Neuronal stem cell (in vitro differentiated cells): ENCODE measurements around the gene THEMIS.

Experiments used
- DNase-seq: peaks from one replicate; pipeline ENCODE4 v3.0.0-alpha.2; 2013; ENCODE audit warnings: low spot score
- H2AFZ ChIP-seq: one replicate; pipeline ENCODE4 v1.6.1; 2013; ENCODE audit warnings: mild to moderate bottlenecking, low read length, inconsistent platforms
- H2AK5ac ChIP-seq: 2 replicates; pipeline ENCODE4 v1.6.1; 2013; ENCODE audit warnings: low read depth, mild to moderate bottlenecking, inconsistent platforms, low read length, moderate library complexity, mixed read lengths
- H2BK120ac ChIP-seq: 2 replicates; pipeline ENCODE4 v1.6.1; 2013; ENCODE audit warnings: low read depth, mild to moderate bottlenecking, inconsistent platforms, low read length, moderate library complexity, mixed read lengths
- H2BK12ac ChIP-seq: one replicate; pipeline ENCODE4 v1.6.1; 2013; ENCODE audit warnings: low read length, inconsistent platforms
- H2BK15ac ChIP-seq: 2 replicates; pipeline ENCODE4 v1.6.1; 2013; ENCODE audit warnings: mild to moderate bottlenecking, low read length, inconsistent platforms, mixed read lengths
- H2BK5ac ChIP-seq: one replicate; pipeline ENCODE4 v1.6.1; 2013; ENCODE audit warnings: inconsistent platforms, mild to moderate bottlenecking, low read length, moderate library complexity
- H3K14ac ChIP-seq: one replicate; pipeline ENCODE4 v1.6.1; 2013; ENCODE audit warnings: low read length, inconsistent platforms
- H3K18ac ChIP-seq: 2 replicates; pipeline ENCODE4 v1.6.1; 2013; ENCODE audit warnings: low read length, inconsistent platforms
- H3K23ac ChIP-seq: 2 replicates; pipeline ENCODE4 v1.6.1; 2013; ENCODE audit warnings: low read depth, mild to moderate bottlenecking, mixed read lengths, low read length, inconsistent platforms; ENCODE audit not compliant: poor library complexity
- H3K27ac ChIP-seq: replicated peaks from 3 replicates; pipeline ENCODE4 v1.5.1; 2013; ENCODE audit warnings: low read length, inconsistent platforms
- H3K27me3 ChIP-seq, 3 experiments: 2 replicates each; pipeline ENCODE4 v1.6.1; 2013; ENCODE audit warnings: low read length in 3 of 3, mild to moderate bottlenecking in 2 of 3, inconsistent platforms in 1 of 3, low read depth in 1 of 3, mixed read lengths in 1 of 3, moderate library complexity in 1 of 3; ENCODE audit not compliant: control insufficient read depth in 3 of 3, insufficient read depth in 3 of 3
- H3K36me3 ChIP-seq, 2 donors: replicated peaks in 1 of 2; 2 replicates each; pipeline ENCODE4 v1.6.1; 2013; ENCODE audit warnings: low read length in 2 of 2; ENCODE audit not compliant: control insufficient read depth in 2 of 2, insufficient read depth in 2 of 2
- H3K4ac ChIP-seq: 2 replicates; pipeline ENCODE4 v1.6.1; 2013; ENCODE audit warnings: inconsistent platforms, mild to moderate bottlenecking, low read length, moderate library complexity
- H3K4me1 ChIP-seq, 2 donors: 1 replicate in 1 of 2; 2 replicates in 1 of 2; pipeline ENCODE4 v1.6.1; 2013; ENCODE audit warnings: low read length in 2 of 2, low read depth in 1 of 2; ENCODE audit not compliant: control insufficient read depth in 2 of 2, insufficient read depth in 1 of 2
- H3K4me2 ChIP-seq: one replicate; pipeline ENCODE4 v1.6.1; 2013; ENCODE audit warnings: mild to moderate bottlenecking, low read length, inconsistent platforms; ENCODE audit not compliant: insufficient read depth, poor library complexity, severe bottlenecking
- H3K4me3 ChIP-seq, 2 donors: 2 replicates each; pipeline ENCODE4 v1.5.1; 2013; ENCODE audit warnings: low read length in 2 of 2, mild to moderate bottlenecking in 2 of 2, inconsistent platforms in 1 of 2, moderate library complexity in 1 of 2
- H3K79me1 ChIP-seq: one replicate; pipeline ENCODE4 v1.6.1; 2013; ENCODE audit warnings: low read depth, mild to moderate bottlenecking, inconsistent platforms, low read length, moderate library complexity
- H3K9ac ChIP-seq: one replicate; pipeline ENCODE4 v1.6.1; 2013; ENCODE audit warnings: mild to moderate bottlenecking, low read depth, low read length, inconsistent platforms; ENCODE audit not compliant: poor library complexity
- H3K9me3 ChIP-seq, 2 donors: replicated peaks in 1 of 2; 2 replicates each; pipeline versions ENCODE3 to v1.6.1; 2013; ENCODE audit warnings: low read length in 2 of 2, mild to moderate bottlenecking in 2 of 2, inconsistent platforms in 1 of 2, low read depth in 1 of 2, mixed read lengths in 1 of 2, moderate library complexity in 1 of 2; ENCODE audit not compliant: control insufficient read depth in 2 of 2, insufficient read depth in 1 of 2
- H4K8ac ChIP-seq: one replicate; pipeline ENCODE4 v1.6.1; 2013; ENCODE audit warnings: low read depth, mild to moderate bottlenecking, inconsistent platforms, low read length, moderate library complexity
- H4K91ac ChIP-seq: one replicate; pipeline ENCODE4 v1.6.1; 2013; ENCODE audit warnings: low read length, low read depth, mild to moderate bottlenecking, inconsistent platforms; ENCODE audit not compliant: poor library complexity
- WGBS, 2 donors: extraction: QIAGEN DNeasy Blood & Tissue Kit; methylation state at CpG; one replicate each; pipeline ENCODE4 v1.1.7; 2013; ENCODE audit warnings: missing lambda C conversion rate in 2 of 2, mixed read lengths in 1 of 2; ENCODE audit not compliant: insufficient read length in 2 of 2, insufficient replicate concordance in 1 of 2; ENCODE audit errors: extremely low coverage in 2 of 2; 5-methylcytosine and 5-hydroxymethylcytosine counted together

THEMIS gene

DNA sequence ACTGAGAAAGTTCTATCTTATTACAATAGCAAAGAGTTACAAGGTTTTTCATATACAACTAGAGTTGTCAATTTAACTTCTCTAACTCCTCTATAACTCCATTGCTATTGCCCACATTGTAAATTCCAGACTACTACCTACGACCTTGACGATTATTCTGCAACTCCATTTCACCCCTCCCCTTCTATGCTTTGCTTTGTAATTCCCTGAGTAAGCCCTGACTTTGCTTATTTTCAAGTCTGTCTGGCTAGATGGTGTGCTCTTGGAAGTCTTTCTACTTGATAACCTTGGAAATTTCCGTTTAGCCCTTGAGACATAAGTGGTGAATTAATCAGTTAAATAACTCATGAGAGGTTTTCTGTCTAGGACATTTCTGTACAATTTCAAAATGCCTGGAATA lies 162.4 kb downstream of the THEMIS start:
- Histone ChIP-seq H3K4ac (no peak overlapping the region), H3K79me1 (no peaks in the 10 kb centered on the region), H3K4me1 (no peaks in the 10 kb centered on the region), H2BK15ac (no peak overlapping the region), H3K9me3 (no peaks in the 10 kb centered on the region), H3K18ac (no peak overlapping the region), H4K8ac (no peak overlapping the region), H2BK120ac (no peak overlapping the region), H2AFZ (no peak overlapping the region), H3K36me3 (no peaks in the 10 kb centered on the region), H3K9ac (no peak overlapping the region), H3K27me3 (no peaks in the 10 kb centered on the region), H3K4me2 (no peak overlapping the region), H2BK5ac (no peak overlapping the region), H2AK5ac (no peak overlapping the region), H3K14ac (no peak overlapping the region), H3K27ac (no peak overlapping the region), H3K4me3 (no peak overlapping the region), H4K91ac (no peak overlapping the region), H3K23ac (no peak overlapping the region), H2BK12ac (no peak overlapping the region)
- no CpG with 5 or more reads among the region's 3 CpGs for WGBS, 2 donors
- no peak for DNase-seq

DNA sequence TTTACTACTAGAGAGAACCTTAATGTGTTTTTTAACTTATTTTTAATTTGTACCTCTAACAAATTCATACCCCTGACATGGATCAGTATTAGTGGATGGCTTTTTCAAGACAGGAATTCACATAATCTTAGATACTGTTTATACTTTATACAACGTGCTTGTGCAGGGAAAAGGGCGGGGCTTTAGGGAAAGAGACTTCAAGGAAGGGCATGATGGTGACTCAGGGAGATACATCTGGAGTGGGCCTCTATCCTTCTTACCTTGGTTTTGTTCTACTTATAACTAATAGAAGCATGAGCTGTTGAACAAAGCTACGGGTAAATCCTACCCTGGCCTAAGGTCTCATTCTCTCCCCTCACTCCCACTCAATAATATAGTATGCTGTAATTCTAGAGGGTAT lies 163.1 kb downstream of the THEMIS start:
- Histone ChIP-seq H3K18ac (no peak overlapping the region), H2AFZ (no peak overlapping the region), H3K36me3 (no peaks in the 10 kb centered on the region), H4K91ac (no peak overlapping the region), H3K79me1 (no peaks in the 10 kb centered on the region), H2BK15ac (no peak overlapping the region), H3K9me3 (no peaks in the 10 kb centered on the region), H3K4me3 (no peak overlapping the region), H3K4me2 (no peak overlapping the region), H3K4me1 (no peaks in the 10 kb centered on the region), H4K8ac (no peak overlapping the region), H2BK120ac (no peak overlapping the region), H2BK5ac (no peak overlapping the region), H3K14ac (no peak overlapping the region), H3K23ac (no peak overlapping the region), H3K27ac (no peak overlapping the region), H3K4ac (no peak overlapping the region), H3K27me3 (no peaks in the 10 kb centered on the region), H2AK5ac (no peak overlapping the region), H3K9ac (no peak overlapping the region), H2BK12ac (no peak overlapping the region)
- WGBS, 2 donors, result no CpG with 5 or more reads among the region's 3 CpGs
- DNase-seq, result no peak

DNA sequence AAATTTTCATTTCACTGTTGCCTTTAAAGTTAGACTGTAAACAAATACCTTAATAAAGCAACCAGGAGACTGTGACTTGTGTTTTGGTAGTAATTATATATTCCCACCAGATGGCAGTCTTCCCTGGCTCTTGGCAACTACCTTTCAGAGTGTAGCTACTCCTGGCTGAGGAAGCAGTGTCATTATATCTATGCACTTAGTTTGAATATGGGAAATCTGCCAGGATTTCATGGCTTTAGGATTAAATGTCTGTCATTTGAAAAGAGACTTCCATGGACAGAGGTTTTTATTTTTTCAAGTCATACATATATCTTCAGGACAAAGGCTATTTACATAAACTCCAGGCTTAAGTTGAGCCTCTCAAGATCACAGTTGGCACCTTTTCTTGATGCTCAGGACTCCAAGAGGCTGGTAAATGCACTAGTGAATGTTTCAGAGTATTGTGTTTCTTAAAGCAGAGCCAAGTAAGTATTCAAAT lies 163.8 kb downstream of the THEMIS start:
- H3K79me1 ChIP-seq, result no peaks in the 10 kb centered on the region
- no peaks in the 10 kb centered on the region for H3K36me3 ChIP-seq
- no peak overlapping the region for H3K18ac ChIP-seq
- no peak overlapping the region for H3K23ac ChIP-seq
- no peak overlapping the region for H3K14ac ChIP-seq
- H3K9ac ChIP-seq, result no peak overlapping the region
- no peaks in the 10 kb centered on the region for H3K4me1 ChIP-seq
- H3K27ac ChIP-seq, result no peak overlapping the region
- H2BK12ac ChIP-seq, result no peak overlapping the region
- no peaks in the 10 kb centered on the region for H3K9me3 ChIP-seq
- H2AK5ac ChIP-seq, result no peak overlapping the region
- H3K4me2 ChIP-seq, result no peak overlapping the region
- H3K4ac ChIP-seq, result no peak overlapping the region
- no peaks in the 10 kb centered on the region for H3K27me3 ChIP-seq
- H4K8ac ChIP-seq, result no peak overlapping the region
- H2BK120ac ChIP-seq, result no peak overlapping the region
- H4K91ac ChIP-seq, result no peak overlapping the region
- no peak overlapping the region for H2BK5ac ChIP-seq
- no peak overlapping the region for H2BK15ac ChIP-seq
- H3K4me3 ChIP-seq, result no peak overlapping the region
- no peak overlapping the region for H2AFZ ChIP-seq
- peak; percentile 43 for DNase-seq

DNA sequence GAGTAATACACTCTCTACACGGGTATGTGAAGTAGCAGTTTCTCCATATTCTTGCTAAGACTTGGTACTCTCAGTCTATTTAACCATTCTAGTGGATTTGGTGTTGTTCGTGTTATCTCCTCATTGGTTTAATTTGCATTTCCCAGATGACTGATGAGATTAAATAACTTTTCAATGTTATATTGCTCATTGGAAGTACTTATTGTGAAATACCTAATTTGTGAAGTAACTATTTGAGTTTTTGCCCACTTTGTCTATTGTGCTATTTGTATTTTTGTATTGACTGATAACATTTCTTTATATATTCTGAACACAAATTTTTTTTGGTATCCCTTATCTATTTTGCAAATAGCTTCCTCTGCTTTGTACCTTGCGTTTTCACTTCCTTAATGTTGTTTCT lies 167.9 kb downstream of the THEMIS start:
- peak overlapping the region; percentile 1 for H2AFZ ChIP-seq
- no peaks in the 10 kb centered on the region for H3K4me1 ChIP-seq
- H3K27ac ChIP-seq, result no peak overlapping the region
- no peak for DNase-seq
- WGBS, 2 donors, result no CpG with 5 or more reads among the region's 3 CpGs
- no peak overlapping the region for H2BK5ac ChIP-seq
- H3K18ac ChIP-seq, result no peak overlapping the region
- no peaks in the 10 kb centered on the region for H3K9me3 ChIP-seq
- no peaks in the 10 kb centered on the region for H3K27me3 ChIP-seq
- H3K79me1 ChIP-seq, result no peaks in the 10 kb centered on the region
- H4K8ac ChIP-seq, result no peak overlapping the region
- H3K4me2 ChIP-seq, result no peak overlapping the region
- H3K23ac ChIP-seq, result no peak overlapping the region
- no peak overlapping the region for H3K9ac ChIP-seq
- H4K91ac ChIP-seq, result no peak overlapping the region
- H3K36me3 ChIP-seq, result no peaks in the 10 kb centered on the region
- H3K4ac ChIP-seq, result no peak overlapping the region
- no peak overlapping the region for H3K4me3 ChIP-seq
- H2BK12ac ChIP-seq, result no peak overlapping the region
- no peak overlapping the region for H2BK15ac ChIP-seq
- H3K14ac ChIP-seq, result no peak overlapping the region
- no peak overlapping the region for H2BK120ac ChIP-seq
- H2AK5ac ChIP-seq, result no peak overlapping the region
